ENCODE measurements around the gene NPC1.

GRCh38 chr18:23542461-23542860 lies 43.8 kb downstream of the NPC1 start:
- no peak for TF ChIP-seq TEAD4 (IDR thresholded peaks at IDR 0.05; ENCODE audit: low read depth, low read length)
- no peak for TF ChIP-seq CHD2 (IDR thresholded peaks at IDR 0.05; ENCODE audit: low read length)
- no peak for TF ChIP-seq CTCF (IDR thresholded peaks at IDR 0.05; ENCODE audit: control extremely low read depth in 1 of 3, insufficient read depth in 1 of 3, low read depth in 1 of 3, low read length in 3 of 3)
- no peak for TF ChIP-seq CEBPB (IDR thresholded peaks at IDR 0.05; ENCODE audit: low read depth, low read length)
- no peak for TF ChIP-seq MAX (IDR thresholded peaks at IDR 0.05)
- no peak for TF ChIP-seq EP300 (IDR thresholded peaks at IDR 0.05; ENCODE audit: borderline replicate concordance in 1 of 2, low read depth in 2 of 2, low read length in 2 of 2)
- TF ChIP-seq POLR2A (IDR thresholded peaks at IDR 0.05; ENCODE audit: control extremely low read depth in 1 of 2, low read depth in 2 of 2, low read length in 2 of 2) = no peak
- no peak for TF ChIP-seq EZH2 (IDR thresholded peaks at IDR 0.05; ENCODE audit: low read depth, low read length, severe bottlenecking)

All from H1 (cell line).